22Rv1 (cell line): Measurements from ENCODE around the gene MICU1.

Experiments used
- H3K27ac ChIP-seq: fragments of 450-650 bp; 2 replicates; pipeline ENCODE4 v1.5.1; 2017
- ZFX ChIP-seq: fragments of 450-650 bp; IDR thresholded peaks from 2 replicates; pipeline ENCODE4 v1.6.1; 2017; ENCODE audit warnings: antibody characterized with exemption, borderline replicate concordance
- TF ChIP-seq, protein P1 (sequence below): fragments of 450-650 bp; IDR thresholded peaks from 2 replicates; pipeline ENCODE4 v1.5.1; 2017; ENCODE audit warnings: mild to moderate bottlenecking

The MICU1 gene

GRCh38 chr10:72319416-72320254, 306.2 kb downstream of the MICU1 start:
- TF ChIP-seq ZFX, result no peak
- TF ChIP-seq, protein P1, sequence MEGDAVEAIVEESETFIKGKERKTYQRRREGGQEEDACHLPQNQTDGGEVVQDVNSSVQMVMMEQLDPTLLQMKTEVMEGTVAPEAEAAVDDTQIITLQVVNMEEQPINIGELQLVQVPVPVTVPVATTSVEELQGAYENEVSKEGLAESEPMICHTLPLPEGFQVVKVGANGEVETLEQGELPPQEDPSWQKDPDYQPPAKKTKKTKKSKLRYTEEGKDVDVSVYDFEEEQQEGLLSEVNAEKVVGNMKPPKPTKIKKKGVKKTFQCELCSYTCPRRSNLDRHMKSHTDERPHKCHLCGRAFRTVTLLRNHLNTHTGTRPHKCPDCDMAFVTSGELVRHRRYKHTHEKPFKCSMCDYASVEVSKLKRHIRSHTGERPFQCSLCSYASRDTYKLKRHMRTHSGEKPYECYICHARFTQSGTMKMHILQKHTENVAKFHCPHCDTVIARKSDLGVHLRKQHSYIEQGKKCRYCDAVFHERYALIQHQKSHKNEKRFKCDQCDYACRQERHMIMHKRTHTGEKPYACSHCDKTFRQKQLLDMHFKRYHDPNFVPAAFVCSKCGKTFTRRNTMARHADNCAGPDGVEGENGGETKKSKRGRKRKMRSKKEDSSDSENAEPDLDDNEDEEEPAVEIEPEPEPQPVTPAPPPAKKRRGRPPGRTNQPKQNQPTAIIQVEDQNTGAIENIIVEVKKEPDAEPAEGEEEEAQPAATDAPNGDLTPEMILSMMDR, result no peak
- peak overlapping the region; percentile 44 for H3K27ac ChIP-seq

DNA sequence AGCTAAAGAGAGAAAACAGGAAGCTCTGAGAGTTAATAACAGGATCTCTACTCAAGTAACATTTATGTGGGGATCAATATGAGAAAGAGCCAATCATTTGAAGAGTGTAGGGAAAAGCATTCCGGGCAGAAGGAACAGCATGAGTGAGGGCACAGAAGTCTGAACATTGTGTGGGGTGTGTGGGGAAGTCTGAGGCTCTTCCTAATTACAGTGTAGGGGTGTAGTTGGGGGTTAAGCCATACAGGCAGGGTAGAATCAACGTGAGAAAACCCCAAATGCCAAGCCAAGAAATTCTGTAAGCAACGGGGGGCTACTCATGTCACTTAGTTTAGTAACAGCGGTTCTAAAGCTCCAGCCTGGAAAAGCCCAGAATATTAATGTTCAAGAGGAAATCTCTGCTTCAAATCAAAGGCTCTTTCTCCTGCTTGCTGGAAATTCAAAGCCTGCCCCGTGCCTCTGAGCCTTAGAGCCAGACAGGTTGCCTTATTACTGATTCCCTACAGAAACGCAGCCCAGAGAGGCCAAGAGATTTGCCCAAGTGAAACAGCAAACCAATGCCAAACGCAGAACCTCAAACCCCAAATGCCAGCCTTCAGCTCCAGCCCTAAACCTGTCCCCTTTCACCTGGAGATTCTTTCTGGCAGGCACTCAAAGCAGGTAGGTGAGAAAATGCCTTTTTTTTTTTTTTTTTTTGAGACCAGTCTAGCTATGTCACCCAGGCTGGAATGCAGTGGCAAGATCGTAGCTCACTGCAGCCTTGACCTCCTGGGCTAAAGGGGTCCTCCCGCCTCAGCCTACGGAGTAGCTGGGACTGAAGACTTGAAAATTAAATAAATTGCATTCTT, 307.2 kb downstream of the MICU1 start:
- peak overlapping the region; percentile 44; the same call in 1 of the 2 replicates for H3K27ac ChIP-seq
- no peak for TF ChIP-seq ZFX
- TF ChIP-seq, protein P1, result no peak
